Measurements from ENCODE around the gene SPOCK2.

- TF ChIP-seq EZH2 (IDR thresholded peaks at IDR 0.05; ENCODE audit: borderline replicate concordance, insufficient read depth, low read length, poor library complexity, severe bottlenecking) (no peak), CTCF (IDR thresholded peaks at IDR 0.05; ENCODE audit: poor library complexity, severe bottlenecking) (no peak)
Measured at GRCh38 chr10:72099600-72099921, 11.2 kb upstream of the SPOCK2 start.
